IMR-90 (cell line): ENCODE measurements around the gene TPP2. TPM values are rescaled to one million over a fixed set of nuclear protein-coding genes. Genes with fewer than 3 reads are reported as not detected.

Source experiments
- ATAC-seq: fragments of 200-7000 bp; cut with Tn5 transposase; 2 replicates; pipeline ENCODE4 v1.9.1; 2020; ENCODE audit warnings: low read depth, mild to moderate bottlenecking, moderate library complexity
- BruUV-seq: library from RNA; stranded (reverse); fragments of 400-500 nt; replicated peaks from 2 replicates; lab custom pipeline; 2021; lab: Mats Ljungman, UMichigan
- CTCF ChIA-PET: fragments of 300-600 bp; formaldehyde crosslinking; extraction: SDS; loops from one replicate; lab custom pipeline; 2021; ENCODE audit warnings: antibody characterized with exemption; lab: Yijun Ruan, JAX
- POLR2A ChIA-PET: fragments of 300-600 bp; sonication (Branson Sonifier 250); formaldehyde crosslinking; loops from one replicate; lab custom pipeline; 2022; ENCODE audit warnings: antibody characterized with exemption; ENCODE audit not compliant: unreplicated experiment; lab: Charles Lee
- DNase-seq: peaks from one replicate; pipeline ENCODE4 v3.0.0; 2013
- H2AFZ ChIP-seq: replicated peaks from 2 replicates; pipeline ENCODE3; 2013; ENCODE audit warnings: low read length, mild to moderate bottlenecking; ENCODE audit not compliant: poor library complexity
- H2AK5ac ChIP-seq: 2 replicates; pipeline ENCODE4 v1.6.1; 2013; ENCODE audit warnings: low read depth, low read length, inconsistent platforms
- H2AK9ac ChIP-seq: replicated peaks from 2 replicates; pipeline ENCODE3; 2013; ENCODE audit warnings: mild to moderate bottlenecking, low read depth, low read length, moderate library complexity; ENCODE audit not compliant: poor library complexity
- H2BK120ac ChIP-seq: 2 replicates; pipeline ENCODE4 v1.6.1; 2013; ENCODE audit warnings: low read depth, low read length, inconsistent platforms
- H2BK15ac ChIP-seq: 3 replicates; pipeline ENCODE4 v1.6.1; 2013; ENCODE audit warnings: low read depth, low read length, inconsistent platforms
- H2BK20ac ChIP-seq: 2 replicates; pipeline ENCODE4 v1.6.1; 2013; ENCODE audit warnings: low read depth, mild to moderate bottlenecking, inconsistent platforms, low read length, moderate library complexity
- H2BK5ac ChIP-seq: 2 replicates; pipeline ENCODE4 v1.6.1; 2013; ENCODE audit warnings: mild to moderate bottlenecking, low read depth, low read length, inconsistent platforms; ENCODE audit not compliant: poor library complexity, severe bottlenecking
- H3K14ac ChIP-seq: replicated peaks from 2 replicates; pipeline ENCODE4 v1.6.1; 2013; ENCODE audit warnings: low read depth, low read length, inconsistent platforms
- H3K18ac ChIP-seq: 2 replicates; pipeline ENCODE4 v1.6.1; 2013; ENCODE audit warnings: low read depth, low read length, control low read depth
- H3K23ac ChIP-seq: 2 replicates; pipeline ENCODE4 v1.6.1; 2013; ENCODE audit warnings: low read depth, low read length, inconsistent platforms
- H3K27ac ChIP-seq: 2 replicates; pipeline ENCODE4 v1.5.1; 2013; ENCODE audit warnings: mild to moderate bottlenecking, control low read depth, low read length; ENCODE audit not compliant: insufficient read depth
- H3K27me3 ChIP-seq: 2 replicates; pipeline ENCODE4 v1.6.1; 2013; ENCODE audit warnings: low read length; ENCODE audit not compliant: control insufficient read depth, insufficient read depth
- H3K36me3 ChIP-seq: 2 replicates; pipeline ENCODE4 v1.6.1; 2013; ENCODE audit warnings: low read length, mixed read lengths; ENCODE audit not compliant: control insufficient read depth, insufficient read depth
- H3K4ac ChIP-seq: 2 replicates; pipeline ENCODE4 v1.6.1; 2013; ENCODE audit warnings: low read depth, low read length, inconsistent platforms
- H3K4me1 ChIP-seq: 2 replicates; pipeline ENCODE4 v1.6.1; 2013; ENCODE audit warnings: low read length, mixed read lengths; ENCODE audit not compliant: control insufficient read depth, insufficient read depth
- H3K4me2 ChIP-seq: 2 replicates; pipeline ENCODE4 v1.6.1; 2013; ENCODE audit warnings: low read depth, mild to moderate bottlenecking, control low read depth, low read length, moderate library complexity
- H3K4me3 ChIP-seq: 2 replicates; pipeline ENCODE4 v1.5.1; 2013; ENCODE audit warnings: low read depth, mild to moderate bottlenecking, control low read depth, low read length, moderate library complexity; ENCODE audit not compliant: insufficient read depth
- H3K56ac ChIP-seq: 2 replicates; pipeline ENCODE4 v1.6.1; 2013; ENCODE audit warnings: low read length, inconsistent platforms; ENCODE audit not compliant: insufficient read depth; ENCODE audit errors: extremely low read depth
- H3K79me1 ChIP-seq, 2 experiments: 2 replicates each; pipeline ENCODE4 v1.6.1; 2013; ENCODE audit warnings: low read length in 2 of 2, inconsistent platforms in 1 of 2, low read depth in 1 of 2
- H3K9ac ChIP-seq: 2 replicates; pipeline ENCODE4 v1.6.1; 2013; ENCODE audit warnings: low read depth, low read length, control low read depth
- H3K9me1 ChIP-seq: 2 replicates; pipeline ENCODE4 v1.6.1; 2013; ENCODE audit warnings: low read length, inconsistent platforms; ENCODE audit not compliant: insufficient read depth
- H3K9me3 ChIP-seq: 2 replicates; pipeline ENCODE4 v1.6.1; 2013; ENCODE audit warnings: low read length; ENCODE audit not compliant: control insufficient read depth, insufficient read depth
- H4K20me1 ChIP-seq: 2 replicates; pipeline ENCODE4 v1.6.1; 2013; ENCODE audit warnings: low read length, inconsistent platforms; ENCODE audit not compliant: insufficient read depth
- H4K5ac ChIP-seq: 2 replicates; pipeline ENCODE4 v1.6.1; 2013; ENCODE audit warnings: mild to moderate bottlenecking, low read depth, low read length, control low read depth
- H4K8ac ChIP-seq, 2 experiments: 2 replicates each; pipeline ENCODE4 v1.6.1; 2013; ENCODE audit warnings: low read depth in 2 of 2, low read length in 2 of 2, control low read depth in 1 of 2, inconsistent platforms in 1 of 2
- H4K91ac ChIP-seq: 2 replicates; pipeline ENCODE4 v1.6.1; 2013; ENCODE audit warnings: low read depth, low read length, inconsistent platforms; ENCODE audit not compliant: insufficient read depth
- MXI1 ChIP-seq: IDR thresholded peaks from 2 replicates; pipeline ENCODE4 v1.6.1; 2012; ENCODE audit warnings: low read depth, mild to moderate bottlenecking, low read length, moderate library complexity, borderline replicate concordance
- SMC3 ChIP-seq: fragments of 150-350 bp; IDR thresholded peaks from 2 replicates; pipeline ENCODE4 v1.6.1; 2016; ENCODE audit warnings: low read depth, mild to moderate bottlenecking, antibody characterized with exemption, low read length, moderate library complexity
- WGBS, 2 experiments: methylation state at CpG; one replicate each; pipeline versions ENCODE4 v1.1.5 to v1.1.7; 2013; ENCODE audit warnings: missing lambda C conversion rate in 2 of 2; ENCODE audit not compliant: insufficient read length in 1 of 2; ENCODE audit errors: extremely low coverage in 2 of 2; 5-methylcytosine and 5-hydroxymethylcytosine counted together
- dilution Hi-C: fragments of 300-500 bp; cut with HindIII; formaldehyde crosslinking; loops from one replicate; pipeline ENCODE4 v1.14.3; 2018; ENCODE audit warnings: low sequenced_read_pairs; ENCODE audit not compliant: unreplicated experiment
- in situ Hi-C: fragments of 300-500 bp; cut with MboI; formaldehyde crosslinking; loops from 3 replicates; pipeline ENCODE4 v1.14.3; 2019; ENCODE audit warnings: low sequenced_read_pairs, inconsistent platforms, mixed read lengths
- intact Hi-C: fragments of 100-400 bp; cut with micrococcal nuclease; formaldehyde crosslinking; loops from 2 replicates; pipeline ENCODE4 v1.10.0; 2022
- polyA plus RNA-seq, 3 experiments: library from polyadenylated mRNA; depleted of rRNA; stranded (reverse); fragments of >200 nt; gene quantifications; 2 replicates each; pipeline ENCODE4 v1.2.3, GENCODE V29; 2012; ENCODE audit warnings: low replicate concordance in 1 of 3
- total RNA-seq: library from RNA; depleted of rRNA; stranded (reverse); fragments of >200 nt; gene quantifications from 2 replicates; pipeline ENCODE4 v1.2.3, GENCODE V29; 2012

TPP2 gene
- total and polyA plus RNA-seq, 2 of the 4 experiments (the other 2 are of a cell fraction), result 27.6 to 52.9 TPM

DNA sequence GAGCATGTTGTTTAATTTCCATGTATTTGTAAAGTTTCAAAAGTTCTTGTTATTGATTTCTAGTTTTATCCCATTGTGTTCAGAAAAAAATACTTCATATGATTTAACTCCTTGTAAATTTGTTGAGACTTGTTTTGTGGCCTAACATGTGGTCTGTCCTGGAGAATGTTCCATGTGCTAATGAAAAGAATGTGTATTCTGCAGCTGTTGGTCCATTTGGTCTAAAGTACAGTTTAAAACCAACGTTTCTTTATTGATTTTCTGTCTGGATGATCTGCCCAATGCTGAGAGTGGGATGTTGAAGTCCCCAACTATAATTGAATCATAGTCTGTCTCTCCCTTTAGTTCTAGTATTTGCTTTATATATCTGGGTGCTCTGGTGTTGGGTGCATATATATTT, 34.9 kb upstream of the TPP2 start:
- Histone ChIP-seq H2BK20ac (no peak overlapping the region), H3K23ac (no peak overlapping the region), H3K18ac (no peak overlapping the region), H4K20me1 (no peaks in the 10 kb centered on the region), H3K9me3 (no peaks in the 10 kb centered on the region), H4K5ac (no peak overlapping the region), H3K9ac (no peak overlapping the region), H2AFZ (no peak overlapping the region), H3K14ac (no peak overlapping the region), H3K27ac (no peak overlapping the region), H2AK9ac (no peak overlapping the region), H3K4me2 (no peak overlapping the region), H3K27me3 (peaks cover 4% of the 10 kb centered on the region), H3K9me1 (no peaks in the 10 kb centered on the region), H4K91ac (no peak overlapping the region), H2BK15ac (no peak overlapping the region), H4K8ac (no peak overlapping the region), H3K56ac (no peak overlapping the region), H2BK120ac (no peak overlapping the region), H2AK5ac (no peak overlapping the region), H3K79me1 (no peaks in the 10 kb centered on the region), H3K4ac (no peak overlapping the region), H3K36me3 (no peaks in the 10 kb centered on the region), H3K4me1 (no peaks in the 10 kb centered on the region), H2BK5ac (no peak overlapping the region), H3K4me3 (no peak overlapping the region)
- ChIA-PET CTCF (no interaction called here), POLR2A (no interaction called here)
- BruUV-seq, result no TSS peak
- intact Hi-C loops (no loop called here), in situ Hi-C loops (loop anchor here (25.0 kb wide), 1 partner anchor 1425 kb away; no protein-coding TSS in a partner anchor), dilution Hi-C loops (no loop called here)
- no peak for DNase-seq
- WGBS, 2 experiments, result no CpG with 5 or more reads among the region's 1 CpG
- ATAC-seq, result no peak
- TF ChIP-seq MXI1, result no peak
- TF ChIP-seq SMC3, result no peak
